ENCODE data around the gene GDA.

DNA sequence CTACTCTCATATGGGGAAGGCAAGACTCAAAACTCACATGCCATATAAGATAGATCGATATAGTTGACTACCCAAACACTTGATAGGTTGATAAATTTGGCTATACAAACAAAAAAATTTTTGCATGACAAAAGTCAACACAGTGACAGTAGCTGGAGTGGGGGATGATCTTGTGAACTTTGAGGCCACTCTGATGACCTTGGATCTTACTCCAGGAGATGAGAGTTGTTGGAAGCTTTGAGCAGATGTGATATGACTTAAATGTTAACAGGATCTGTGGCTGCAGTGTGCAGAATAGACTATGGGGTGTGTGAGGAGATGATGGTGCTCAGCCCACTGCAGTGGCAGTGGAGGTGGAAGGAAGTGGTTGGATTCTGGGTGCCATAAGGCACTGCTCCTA lies 114.3 kb downstream of the GDA start:
- TF ChIP-seq, protein P1, sequence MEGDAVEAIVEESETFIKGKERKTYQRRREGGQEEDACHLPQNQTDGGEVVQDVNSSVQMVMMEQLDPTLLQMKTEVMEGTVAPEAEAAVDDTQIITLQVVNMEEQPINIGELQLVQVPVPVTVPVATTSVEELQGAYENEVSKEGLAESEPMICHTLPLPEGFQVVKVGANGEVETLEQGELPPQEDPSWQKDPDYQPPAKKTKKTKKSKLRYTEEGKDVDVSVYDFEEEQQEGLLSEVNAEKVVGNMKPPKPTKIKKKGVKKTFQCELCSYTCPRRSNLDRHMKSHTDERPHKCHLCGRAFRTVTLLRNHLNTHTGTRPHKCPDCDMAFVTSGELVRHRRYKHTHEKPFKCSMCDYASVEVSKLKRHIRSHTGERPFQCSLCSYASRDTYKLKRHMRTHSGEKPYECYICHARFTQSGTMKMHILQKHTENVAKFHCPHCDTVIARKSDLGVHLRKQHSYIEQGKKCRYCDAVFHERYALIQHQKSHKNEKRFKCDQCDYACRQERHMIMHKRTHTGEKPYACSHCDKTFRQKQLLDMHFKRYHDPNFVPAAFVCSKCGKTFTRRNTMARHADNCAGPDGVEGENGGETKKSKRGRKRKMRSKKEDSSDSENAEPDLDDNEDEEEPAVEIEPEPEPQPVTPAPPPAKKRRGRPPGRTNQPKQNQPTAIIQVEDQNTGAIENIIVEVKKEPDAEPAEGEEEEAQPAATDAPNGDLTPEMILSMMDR (IDR thresholded peaks at IDR 0.05): no peak
- TF ChIP-seq POLR2AphosphoS5 (IDR thresholded peaks at IDR 0.05): no peak
